BE2C (cell line): ENCODE measurements around the gene PXK.

Experiments
- DNase-seq: peaks from one replicate; pipeline ENCODE4 v3.0.0-alpha.2; 2020
- H3K27me3 ChIP-seq: fragments of 250-450 bp; sonication (Bioruptor Pico); 2 replicates; pipeline ENCODE4 v1.5.1; 2020; ENCODE audit warnings: mild to moderate bottlenecking
- H3K36me3 ChIP-seq: fragments of 250-450 bp; sonication (Bioruptor Pico); 2 replicates; pipeline ENCODE4 v1.5.1; 2020; ENCODE audit warnings: mild to moderate bottlenecking
- H3K4me1 ChIP-seq: fragments of 250-450 bp; sonication (Bioruptor Pico); 2 replicates; pipeline ENCODE4 v1.5.1; 2020
- H3K4me3 ChIP-seq: 2 replicates; pipeline ENCODE4 v1.5.1; 2011; ENCODE audit warnings: low read depth, low read length
- H3K9me3 ChIP-seq: fragments of 250-450 bp; sonication (Bioruptor Pico); 2 replicates; pipeline ENCODE4 v1.5.1; 2020
- CTCF ChIP-seq: IDR thresholded peaks from 2 replicates; pipeline ENCODE4 v1.5.1; 2012; ENCODE audit warnings: mild to moderate bottlenecking, low read depth, low read length

The PXK gene

GRCh38 chr3:58299075-58299474 is 33.6 kb upstream of the PXK start:
- no peaks in the 10 kb centered on the region for H3K27me3 ChIP-seq
- H3K9me3 ChIP-seq, result no peaks in the 10 kb centered on the region
- no peaks in the 10 kb centered on the region for H3K4me1 ChIP-seq
- no peak for DNase-seq
- H3K36me3 ChIP-seq, result no peaks in the 10 kb centered on the region
- no peak overlapping the region for H3K4me3 ChIP-seq
- TF ChIP-seq CTCF, result no peak

GRCh38 chr3:58299839-58300516 is 32.7 kb upstream of the PXK start:
- no peak for DNase-seq
- Histone ChIP-seq H3K4me1 (no peaks in the 10 kb centered on the region), H3K4me3 (no peak overlapping the region), H3K9me3 (no peaks in the 10 kb centered on the region), H3K27me3 (no peaks in the 10 kb centered on the region), H3K36me3 (no peaks in the 10 kb centered on the region)
- peak; percentile 46 for TF ChIP-seq CTCF

GRCh38 chr3:58305882-58306711 is 26.6 kb upstream of the PXK start, which contains the start of the genes HTD2 and RPP14:
HTD2 (plus strand) TSS chr3:58306520; CDS start chr3:58317614, 11,094 bp downstream.
RPP14 (plus strand) TSS chr3:58306245; CDS start chr3:58310330, 4,085 bp downstream.
- H3K27me3 ChIP-seq, result no peaks in the 10 kb centered on the region
- H3K36me3 ChIP-seq, result peaks cover 2% of the 10 kb centered on the region
- peak; percentile 91 for DNase-seq
- peak within 1 kb of the TSS; percentile 91 for H3K4me3 ChIP-seq
- no peaks in the 10 kb centered on the region for H3K9me3 ChIP-seq
- peak; percentile 78 for TF ChIP-seq CTCF
- H3K4me1 ChIP-seq, result no peaks in the 10 kb centered on the region

GRCh38 chr3:58307639-58308215 is 25.0 kb upstream of the PXK start:
- no peaks in the 10 kb centered on the region for H3K27me3 ChIP-seq
- peak; percentile 33 for DNase-seq
- TF ChIP-seq CTCF, result peak; percentile 44
- no peaks in the 10 kb centered on the region for H3K4me1 ChIP-seq
- peak overlapping the region; percentile 91 for H3K4me3 ChIP-seq
- no peaks in the 10 kb centered on the region for H3K9me3 ChIP-seq
- H3K36me3 ChIP-seq, result peaks cover 8% of the 10 kb centered on the region

GRCh38 chr3:58308728-58309127 is 24.0 kb upstream of the PXK start:
- Histone ChIP-seq H3K9me3 (no peaks in the 10 kb centered on the region), H3K4me1 (no peaks in the 10 kb centered on the region), H3K4me3 (no peak overlapping the region), H3K36me3 (peaks cover 8% of the 10 kb centered on the region), H3K27me3 (no peaks in the 10 kb centered on the region)
- TF ChIP-seq CTCF, result no peak
- peak; percentile 12 for DNase-seq
